NCI-H1417 (cell line): ENCODE data around the gene ADRA1B.

Experiments used
- DNase-seq, 3 experiments: peaks; one replicate each; lab custom pipeline; 2025; lab: John Stamatoyannopoulos, UW

Gene ADRA1B

GRCh38 chr5:159901772-159902171, 14.5 kb upstream of the ADRA1B start:
- DNase-seq, result no peak

GRCh38 chr5:159902444-159903121, 13.7 kb upstream of the ADRA1B start:
- no peak for DNase-seq

- DNase-seq, result no peak
Measured at GRCh38 chr5:159903131-159903530, 13.2 kb upstream of the ADRA1B start.

- DNase-seq, result no peak
Measured at GRCh38 chr5:159904874-159905273, 11.4 kb upstream of the ADRA1B start.

GRCh38 chr5:159905496-159905895, 10.8 kb upstream of the ADRA1B start:
- no peak for DNase-seq

DNA sequence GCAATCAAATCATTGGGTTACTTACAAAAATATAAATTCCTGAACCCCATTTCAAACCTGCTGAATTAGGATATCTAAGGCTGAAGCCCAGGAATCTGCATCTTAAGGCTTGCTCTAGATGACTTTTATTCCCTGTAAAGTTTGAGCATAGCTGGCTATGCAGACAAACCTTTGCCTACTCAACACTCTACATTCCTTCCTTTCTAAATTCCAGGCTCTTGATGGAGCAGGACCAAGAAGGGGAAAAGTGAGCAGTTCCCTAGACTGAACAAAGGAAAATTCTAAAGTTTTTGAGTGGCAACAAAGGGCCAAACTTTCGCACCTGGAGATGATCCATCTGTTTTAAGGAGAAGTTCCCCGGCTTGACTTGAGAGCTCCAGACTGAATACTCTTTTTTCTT, 9.8 kb upstream of the ADRA1B start:
- no peak for DNase-seq

DNA sequence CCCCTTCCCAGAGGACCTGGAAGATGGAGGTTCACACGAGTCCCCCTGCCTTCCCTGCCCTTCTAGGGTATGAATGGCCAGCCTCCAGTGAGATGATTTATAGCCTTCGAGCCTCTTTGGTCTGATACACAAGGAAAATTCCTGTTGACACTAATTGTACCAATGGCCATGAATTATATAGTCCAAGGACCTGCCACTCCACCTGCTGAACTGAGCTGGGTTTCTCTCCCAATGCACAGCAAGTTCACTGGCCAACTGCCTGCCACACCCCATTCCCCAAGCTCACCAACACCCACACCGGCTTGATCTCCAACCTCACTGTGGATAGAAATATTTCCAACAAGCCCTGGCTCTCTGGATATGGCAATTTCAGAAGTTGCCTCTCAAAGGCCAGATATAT, 9.3 kb upstream of the ADRA1B start:
- DNase-seq, result peak in 1 of 3 experiments; percentile 45

DNA sequence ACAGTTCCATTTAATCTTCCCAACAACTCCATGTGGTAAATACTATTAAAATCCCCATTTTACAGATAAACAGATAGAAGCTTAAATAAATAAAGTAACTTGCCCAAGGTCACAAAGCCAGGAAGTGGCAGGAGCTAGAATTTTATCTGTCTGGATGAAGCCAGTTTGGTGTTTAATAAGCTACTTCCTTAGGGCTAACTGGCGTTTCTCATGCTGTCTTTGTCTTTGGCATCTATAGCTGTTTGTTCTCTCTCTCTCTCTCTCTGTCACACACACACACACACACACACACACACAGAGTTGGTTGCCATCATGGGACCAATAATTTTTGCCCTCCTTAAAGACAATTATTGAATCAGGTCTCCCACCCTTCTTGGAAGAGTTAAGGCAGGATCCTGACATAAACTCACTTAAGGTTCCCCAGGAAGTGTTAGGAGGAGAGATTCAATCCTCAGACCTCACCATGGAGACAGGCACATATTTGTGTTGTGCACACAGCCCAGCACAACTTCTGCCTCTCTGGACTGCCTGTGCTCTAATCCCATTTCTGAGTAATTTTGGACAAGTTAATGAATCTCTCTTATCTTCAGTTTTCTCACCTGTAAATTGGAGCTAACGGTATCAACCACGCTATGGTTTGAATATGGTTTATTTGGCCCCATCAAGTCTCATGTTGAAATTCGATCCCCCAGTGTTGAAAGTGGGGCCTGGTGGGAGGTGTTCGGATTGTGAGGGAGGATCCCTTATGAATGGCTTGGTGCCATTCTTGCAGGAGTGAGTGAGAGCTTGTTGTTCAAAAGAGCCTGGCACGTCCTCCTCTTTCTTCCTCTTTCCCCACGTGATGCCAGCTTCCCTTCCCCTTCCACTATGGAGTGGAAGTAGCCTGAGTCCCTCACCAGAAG, 8.3 kb upstream of the ADRA1B start:
- no peak for DNase-seq

DNA sequence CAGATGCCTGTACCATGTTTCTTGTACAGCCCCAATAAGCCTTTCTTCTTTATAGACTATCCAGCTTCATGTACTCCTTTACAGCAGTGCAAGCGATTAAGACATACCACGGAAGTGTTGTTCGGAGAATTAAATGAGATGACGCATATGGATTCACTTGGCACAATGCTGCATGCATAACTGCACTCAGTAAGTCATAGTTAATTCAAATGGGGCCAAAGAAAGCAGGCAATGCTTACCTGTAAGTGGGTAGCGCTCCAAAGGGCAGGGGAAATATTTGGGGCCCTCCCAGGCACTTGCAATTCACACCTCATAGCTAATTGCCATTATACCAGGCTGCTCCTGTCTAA, 7.7 kb upstream of the ADRA1B start:
- DNase-seq, result no peak

DNA sequence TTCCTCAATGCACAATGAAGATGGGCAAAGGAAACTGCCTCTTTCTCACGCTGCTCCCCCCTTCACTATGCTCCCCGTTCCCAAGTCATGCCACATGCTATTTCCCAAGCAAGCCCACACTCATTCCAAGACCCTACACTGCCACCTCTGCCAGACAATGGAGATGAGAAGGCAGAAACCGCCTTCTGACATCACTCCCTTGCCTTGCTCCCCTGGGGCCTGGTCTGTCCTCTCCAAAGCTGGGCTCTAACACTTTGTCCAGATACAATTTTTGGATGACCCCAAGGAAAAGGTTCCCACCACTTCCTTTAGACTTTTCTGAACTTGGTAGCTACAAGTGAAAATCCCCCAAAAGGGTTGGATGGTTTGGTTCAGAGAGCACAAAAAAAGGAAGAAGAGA, 7.2 kb upstream of the ADRA1B start:
- no peak for DNase-seq

DNA sequence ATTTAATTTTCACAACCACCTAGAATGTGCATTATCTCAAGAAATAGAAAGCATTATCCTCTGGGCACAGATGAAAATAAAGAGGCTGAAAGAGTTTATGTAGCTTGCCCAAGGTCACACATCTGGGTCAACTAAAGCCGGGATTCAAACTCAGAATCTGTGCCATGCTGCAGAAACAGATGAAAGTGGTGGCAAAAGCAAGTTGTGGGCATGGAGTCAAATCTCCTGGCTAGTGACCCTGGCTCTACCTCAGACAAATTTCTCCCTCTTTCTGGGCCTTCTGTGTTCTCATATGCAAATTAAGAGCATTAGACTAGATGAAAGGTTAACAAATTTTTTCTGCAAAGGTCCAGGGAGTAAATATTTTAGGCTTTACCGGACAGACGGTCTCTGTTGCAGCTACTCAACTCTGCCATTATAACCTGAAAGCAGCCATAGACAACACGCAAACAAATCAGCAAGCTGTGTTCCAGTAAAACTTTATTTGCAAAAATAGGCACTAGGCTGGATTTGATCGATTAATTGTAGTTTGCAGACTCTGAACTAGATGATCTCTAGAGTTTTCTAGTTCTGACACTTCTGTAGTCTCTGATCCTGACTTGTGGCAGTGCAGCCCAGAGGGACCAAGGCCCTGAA, 6.0 kb upstream of the ADRA1B start:
- no peak for DNase-seq

DNA sequence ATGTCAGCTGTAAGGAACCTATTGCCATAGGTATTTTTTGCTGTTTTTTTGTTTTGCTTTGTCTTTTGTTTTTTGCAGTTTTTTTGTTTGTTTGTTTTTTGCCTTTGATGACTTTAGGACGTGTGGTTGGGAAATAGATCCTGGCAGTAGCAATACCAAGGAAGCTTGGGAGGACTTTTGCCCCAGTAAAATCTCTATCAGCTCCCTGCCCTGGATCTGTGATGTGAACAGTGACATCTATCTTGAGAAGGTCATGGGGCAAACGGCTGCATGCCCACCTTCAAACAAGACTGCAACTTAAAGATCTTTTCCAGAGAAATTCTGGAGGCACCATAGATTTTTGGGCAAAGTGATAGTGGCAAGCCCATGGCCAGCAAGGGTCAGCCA, 5.4 kb upstream of the ADRA1B start:
- no peak for DNase-seq

DNA sequence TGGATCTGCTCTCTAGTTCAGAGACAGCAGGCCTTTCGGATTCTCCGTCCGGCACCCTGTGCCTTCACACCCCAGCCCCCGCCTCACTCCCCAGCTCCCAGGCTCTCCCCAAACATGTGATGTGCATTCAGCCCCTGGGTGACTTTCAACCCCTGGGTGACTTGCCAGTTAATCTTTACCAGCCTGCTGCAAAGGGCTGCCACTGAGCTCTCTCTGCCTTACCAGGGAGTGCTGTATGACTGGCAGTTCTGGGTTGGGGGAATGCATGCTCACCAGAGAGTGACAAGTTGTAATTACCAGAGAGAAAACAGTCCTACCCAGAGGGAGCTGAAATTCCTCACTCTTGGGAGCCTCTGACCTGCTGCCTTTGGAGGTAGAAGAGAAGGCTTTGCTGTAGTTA, 4.9 kb upstream of the ADRA1B start:
- DNase-seq, result no peak

- DNase-seq, result no peak
Measured at GRCh38 chr5:159912033-159912800, 4.1 kb upstream of the ADRA1B start.

DNA sequence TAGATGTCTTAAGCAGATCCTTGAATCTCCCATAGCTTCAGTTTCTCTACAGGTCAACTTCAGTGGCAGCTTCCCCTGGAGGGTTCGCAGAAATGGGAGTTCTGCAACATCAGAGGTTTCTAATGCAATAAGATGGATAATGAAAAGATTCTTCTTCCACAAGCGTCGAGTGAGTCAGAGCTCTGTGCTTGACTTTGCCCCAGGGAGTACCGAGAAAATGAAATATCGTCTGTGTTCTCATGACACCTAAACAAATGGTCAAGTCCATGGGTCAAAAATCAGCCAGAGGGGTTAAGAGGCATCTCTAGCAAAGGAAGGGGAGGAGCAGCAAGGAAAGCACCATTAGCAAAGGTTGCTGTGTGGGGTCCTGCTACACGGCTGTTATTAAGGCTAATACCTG, 3.2 kb upstream of the ADRA1B start:
- DNase-seq, result no peak

DNA sequence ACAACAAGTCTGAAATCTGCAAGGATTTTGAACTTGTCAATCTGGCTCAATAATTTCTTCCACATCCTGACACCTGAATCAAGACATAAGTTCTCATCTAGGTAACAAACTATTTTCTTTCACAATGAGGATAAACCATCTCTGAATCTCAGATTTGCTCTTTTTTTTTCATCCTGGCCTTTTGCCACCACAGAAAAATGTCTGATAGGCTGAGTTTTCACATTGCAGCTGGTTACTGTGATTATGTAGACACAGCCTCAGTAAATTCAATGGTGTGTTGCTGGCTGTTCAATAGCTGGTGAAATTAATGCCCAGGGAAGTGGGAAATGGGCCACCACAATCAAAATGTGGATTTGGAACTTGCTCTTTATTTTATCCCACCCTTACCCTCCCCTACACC, 2.8 kb upstream of the ADRA1B start:
- no peak for DNase-seq

- DNase-seq, result no peak
Measured at GRCh38 chr5:159916841-159917761, 819 bp downstream of the ADRA1B start.

GRCh38 chr5:159917994-159918393, 1.7 kb downstream of the ADRA1B start:
- no peak for DNase-seq

DNA sequence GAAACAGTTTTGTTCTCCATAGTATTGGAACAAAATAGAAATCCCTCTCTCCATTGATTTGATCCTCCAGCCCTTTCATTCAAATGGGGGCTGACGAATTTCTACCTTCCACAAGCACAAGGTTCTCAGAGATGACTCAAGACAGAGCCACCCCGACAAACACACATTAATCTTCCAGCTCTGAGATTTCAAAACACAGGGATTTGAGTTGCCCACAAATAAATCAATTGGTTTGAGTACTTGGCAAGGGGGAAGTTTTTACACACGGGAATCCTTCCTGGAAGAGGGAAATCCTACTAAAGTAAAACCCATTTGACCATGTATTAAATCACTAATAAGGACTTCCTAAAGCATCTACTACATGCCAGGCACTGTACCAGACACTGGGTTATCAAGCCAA, 5.4 kb downstream of the ADRA1B start:
- no peak for DNase-seq

GRCh38 chr5:159923008-159923407, 6.7 kb downstream of the ADRA1B start:
- no peak for DNase-seq
